ENCODE data around the gene BMPER. TPM values are rescaled to one million over a fixed set of nuclear protein-coding genes. Genes with fewer than 3 reads are reported as not detected.
A peak's percentile ranks its signal among the peaks of the same experiment; 100 is the strongest.

The BMPER gene
- total RNA-seq, 2 donors from 2014 or later: 3.0 to 3.8 TPM

GRCh38 chr7:34145603-34146002 is 240.3 kb downstream of the BMPER start:
- no peak overlapping the region for H3K27ac ChIP-seq
- H3K36me3 ChIP-seq: no peaks in the 10 kb centered on the region
- no peaks in the 10 kb centered on the region for H3K27me3 ChIP-seq
- no peaks in the 10 kb centered on the region for H3K4me1 ChIP-seq
- no peak for DNase-seq (ENCODE audit: low spot score)
- no peaks in the 10 kb centered on the region for H3K9me3 ChIP-seq
- TF ChIP-seq CTCF (IDR thresholded peaks at IDR 0.05): no peak
- no peak overlapping the region for H3K4me3 ChIP-seq

GRCh38 chr7:34153656-34154270 is 248.4 kb downstream of the BMPER start:
- Histone ChIP-seq H3K4me1 (no peaks in the 10 kb centered on the region), H3K27me3 (no peaks in the 10 kb centered on the region), H3K9me3 (no peaks in the 10 kb centered on the region), H3K4me3 (no peak overlapping the region), H3K36me3 (no peaks in the 10 kb centered on the region), H3K27ac (no peak overlapping the region)
- TF ChIP-seq CTCF (IDR thresholded peaks at IDR 0.05): no peak
- DNase-seq (ENCODE audit: low spot score): no peak

DNA sequence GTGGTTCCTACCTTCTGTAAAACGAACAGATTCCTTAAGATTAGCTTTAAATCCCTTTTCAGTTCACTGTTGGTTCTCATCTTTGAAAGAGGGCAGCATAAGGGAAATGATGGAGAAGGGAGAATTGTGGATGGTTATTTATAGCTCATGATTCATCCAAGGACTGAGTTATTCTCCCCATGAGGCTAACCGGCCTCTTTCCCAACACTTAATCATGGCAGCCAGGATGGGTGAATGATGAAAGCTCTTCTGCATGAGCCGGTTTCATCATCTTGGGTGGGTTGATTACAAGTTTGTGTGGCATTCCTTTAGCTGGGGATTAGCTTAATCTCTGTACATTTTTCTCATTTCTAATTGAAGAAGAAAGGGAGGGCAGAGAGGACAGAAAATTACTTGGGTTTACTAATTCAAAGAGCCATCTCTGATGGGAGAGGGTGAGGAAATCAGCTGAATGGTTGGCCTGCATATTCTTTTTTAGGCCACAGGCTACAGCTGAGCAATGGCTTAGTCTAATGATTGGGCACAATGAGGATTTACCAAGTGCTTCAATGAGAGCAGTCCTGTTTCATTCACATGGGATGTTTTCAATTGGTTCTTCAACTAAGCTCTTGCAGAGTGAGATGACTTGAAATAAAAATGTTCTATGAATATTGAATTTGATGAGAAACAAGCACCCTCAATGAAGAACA is 250.0 kb downstream of the BMPER start:
- Histone ChIP-seq H3K36me3 (no peaks in the 10 kb centered on the region), H3K4me1 (no peaks in the 10 kb centered on the region), H3K27ac (peak overlapping the region in 1 of 2 donors; percentile 51), H3K27me3 (no peaks in the 10 kb centered on the region), H3K4me3 (no peak overlapping the region), H3K9me3 (no peaks in the 10 kb centered on the region)
- peak; percentile 73 for DNase-seq (ENCODE audit: low spot score)
- no peak for TF ChIP-seq CTCF (IDR thresholded peaks at IDR 0.05)

GRCh38 chr7:34156336-34156735 is 251.0 kb downstream of the BMPER start:
- no peak for DNase-seq (ENCODE audit: low spot score)
- H3K4me3 ChIP-seq: no peak overlapping the region
- no peaks in the 10 kb centered on the region for H3K9me3 ChIP-seq
- no peak for TF ChIP-seq CTCF (IDR thresholded peaks at IDR 0.05)
- peak overlapping the region in 1 of 2 donors; percentile 51 for H3K27ac ChIP-seq
- H3K36me3 ChIP-seq: no peaks in the 10 kb centered on the region
- H3K27me3 ChIP-seq: no peaks in the 10 kb centered on the region
- no peaks in the 10 kb centered on the region for H3K4me1 ChIP-seq

- Histone ChIP-seq H3K27me3 (no peaks in the 10 kb centered on the region), H3K4me3 (no peak overlapping the region), H3K9me3 (no peaks in the 10 kb centered on the region), H3K36me3 (no peaks in the 10 kb centered on the region), H3K27ac (no peak overlapping the region), H3K4me1 (no peaks in the 10 kb centered on the region)
- no peak for TF ChIP-seq CTCF (IDR thresholded peaks at IDR 0.05)
- DNase-seq (ENCODE audit: low spot score): no peak
Observed at GRCh38 chr7:34157137-34157536, 251.8 kb downstream of the BMPER start.

All from right atrium auricular region (tissue), 2 donors.